Fibroblast of lung (primary cell): ENCODE measurements around the gene NAA15. TPM values are rescaled to one million over a fixed set of nuclear protein-coding genes. Genes with fewer than 3 reads are reported as not detected.

Experiments
- DNase-seq, 2 donors: peaks; one replicate each; pipeline versions ENCODE4 v3.0.0 to v3.0.0-alpha.2; 2010; ENCODE audit warnings: low read depth in 2 of 2
- H2AFZ ChIP-seq: 2 replicates; pipeline ENCODE4 v1.5.1; 2012; ENCODE audit warnings: low read length, control low read depth, inconsistent platforms
- H3K27ac ChIP-seq: 2 replicates; pipeline ENCODE4 v1.5.1; 2011; ENCODE audit warnings: low read length, control low read depth; ENCODE audit not compliant: insufficient read depth
- H3K27me3 ChIP-seq: 2 replicates; pipeline ENCODE4 v1.5.1; 2011; ENCODE audit warnings: mild to moderate bottlenecking, low read length; ENCODE audit not compliant: control insufficient read depth, insufficient read depth
- H3K36me3 ChIP-seq: 2 replicates; pipeline ENCODE4 v1.5.1; 2011; ENCODE audit warnings: low read length; ENCODE audit not compliant: control insufficient read depth, insufficient read depth
- H3K4me1 ChIP-seq: 2 replicates; pipeline ENCODE4 v1.5.1; 2011; ENCODE audit warnings: low read length; ENCODE audit not compliant: control insufficient read depth, insufficient read depth; ENCODE audit errors: extremely low read depth
- H3K4me2 ChIP-seq: 2 replicates; pipeline ENCODE4 v1.5.1; 2011; ENCODE audit warnings: low read length, control low read depth; ENCODE audit not compliant: insufficient read depth; ENCODE audit errors: extremely low read depth
- H3K4me3 ChIP-seq, 4 experiments: fragments of 200-600 bp in 1 of 4; sonication (generic) in 1 of 4; replicated peaks in 1 of 4; 2 replicates each; pipeline ENCODE4 v1.5.1; 2011 to 2016; ENCODE audit warnings: low read length in 4 of 4, low read depth in 3 of 4, mild to moderate bottlenecking in 3 of 4, control low read depth in 2 of 4, inconsistent platforms in 1 of 4, mixed read lengths in 1 of 4; ENCODE audit not compliant: insufficient read depth in 1 of 4; ENCODE audit errors: control extremely low read depth in 1 of 4
- H3K79me2 ChIP-seq: 2 replicates; pipeline ENCODE4 v1.5.1; 2012; ENCODE audit warnings: mild to moderate bottlenecking, low read length, inconsistent platforms; ENCODE audit not compliant: control insufficient read depth, insufficient read depth
- H3K9ac ChIP-seq: 2 replicates; pipeline ENCODE4 v1.5.1; 2011; ENCODE audit warnings: mild to moderate bottlenecking, low read length, control low read depth; ENCODE audit not compliant: insufficient read depth
- H3K9me3 ChIP-seq: 2 replicates; pipeline ENCODE4 v1.5.1; 2012; ENCODE audit warnings: low read depth, low read length; ENCODE audit not compliant: control insufficient read depth, insufficient read depth
- H4K20me1 ChIP-seq: 2 replicates; pipeline ENCODE4 v1.5.1; 2011; ENCODE audit warnings: low read length; ENCODE audit not compliant: control insufficient read depth, insufficient read depth; ENCODE audit errors: extremely low read depth
- CTCF ChIP-seq, 2 donors: IDR thresholded peaks in 1 of 2; conservative IDR thresholded peaks in 1 of 2; 1 replicate in 1 of 2; 2 replicates in 1 of 2; pipeline ENCODE4 v1.5.1; 2011 to 2012; ENCODE audit warnings: low read length in 2 of 2, control low read depth in 1 of 2, inconsistent platforms in 1 of 2, low read depth in 1 of 2, mild to moderate bottlenecking in 1 of 2
- EZH2 ChIP-seq: IDR thresholded peaks from 2 replicates; pipeline ENCODE4 v1.5.1; 2012; ENCODE audit warnings: low read length, control low read depth, mild to moderate bottlenecking; ENCODE audit errors: missing control alignments
- polyA plus RNA-seq, 2 donors: library from polyadenylated mRNA; depleted of rRNA in 1 of 2; stranded (reverse) in 1 of 2; unstranded in 1 of 2; fragments of >200 nt; gene quantifications; 2 replicates each; pipeline ENCODE4 v1.2.1, GENCODE V29; 2011 to 2012; ENCODE audit warnings: missing spikeins in 1 of 2
- total RNA-seq: library from RNA; depleted of rRNA; stranded (reverse); fragments of >200 nt; gene quantifications from 2 replicates; pipeline ENCODE4 v1.2.1, GENCODE V29; 2014

The NAA15 gene
- total and polyA plus RNA-seq, 2 donors (not counting 1 experiment from before 2014, with no cell fraction given) = 25.4 to 28.9 TPM

DNA sequence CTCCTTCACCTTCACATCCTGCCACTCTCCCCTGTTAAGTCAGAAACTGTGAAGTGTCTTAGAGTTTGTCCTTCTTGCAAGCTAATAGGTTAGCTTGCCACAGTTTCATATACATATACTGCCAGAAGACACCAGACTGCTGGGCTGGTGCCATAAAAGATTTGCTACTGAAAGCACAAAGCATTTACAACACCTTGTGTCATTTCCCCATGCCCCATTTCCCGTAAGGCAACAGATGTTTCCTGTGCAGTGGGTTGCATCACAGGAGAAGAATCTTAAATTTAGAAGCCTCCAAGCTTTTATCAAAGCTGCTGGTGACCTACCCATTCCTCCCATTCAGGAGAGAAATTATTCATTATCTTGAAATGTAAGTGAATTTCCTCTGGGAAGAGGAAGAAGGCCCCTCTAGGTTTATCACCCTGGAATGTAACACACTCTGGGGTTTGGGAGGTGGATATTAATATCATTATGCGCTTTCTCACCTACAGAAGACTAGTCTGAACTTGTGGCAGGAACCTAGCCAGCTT lies 118.1 kb downstream of the NAA15 start:
- no peak overlapping the region for H3K9ac ChIP-seq
- H3K4me1 ChIP-seq = no peaks in the 10 kb centered on the region
- peak; percentile 62 to 95 for DNase-seq

DNA sequence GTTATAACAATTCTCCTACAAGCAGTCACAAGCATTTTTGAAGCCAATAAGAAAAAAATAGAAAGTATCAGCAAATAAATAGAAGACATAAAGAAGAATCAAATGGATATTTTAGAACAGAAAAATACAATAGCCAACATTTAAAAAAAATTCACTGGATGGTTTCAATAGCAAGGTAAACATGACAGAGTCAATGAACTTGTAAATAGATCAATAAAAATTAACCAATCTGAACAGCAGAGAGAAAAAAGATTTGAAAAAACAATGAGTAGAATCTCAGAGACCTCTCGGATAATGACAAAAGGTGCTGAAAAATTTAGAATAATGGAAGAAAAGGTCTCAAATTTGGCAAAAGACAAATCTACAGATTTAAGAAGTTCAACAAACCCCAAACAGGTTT lies 119.3 kb downstream of the NAA15 start:
- DNase-seq = no peak
- Histone ChIP-seq H3K4me3 (no peak overlapping the region), H3K4me1 (no peaks in the 10 kb centered on the region), H3K4me2 (no peak overlapping the region), H3K79me2 (no peaks in the 10 kb centered on the region), H3K27ac (no peak overlapping the region), H3K27me3 (no peaks in the 10 kb centered on the region), H3K9ac (no peak overlapping the region), H2AFZ (no peak overlapping the region), H3K9me3 (no peaks in the 10 kb centered on the region), H4K20me1 (no peaks in the 10 kb centered on the region), H3K36me3 (no peaks in the 10 kb centered on the region)
- TF ChIP-seq CTCF (conservative IDR thresholded peaks at IDR 0.05 in 1 of 2, IDR thresholded peaks at IDR 0.05 in 1 of 2; ENCODE audit: low read depth in 1 of 2, low read length in 2 of 2) = no peak
- no peak for TF ChIP-seq EZH2

More for the DNA sequence above, 118.1 kb downstream of the NAA15 start:
- Histone ChIP-seq H3K4me3 (no peak overlapping the region), H4K20me1 (no peaks in the 10 kb centered on the region), H3K4me2 (no peak overlapping the region), H3K36me3 (no peaks in the 10 kb centered on the region), H2AFZ (no peak overlapping the region), H3K27ac (no peak overlapping the region), H3K27me3 (no peaks in the 10 kb centered on the region), H3K79me2 (no peaks in the 10 kb centered on the region), H3K9me3 (no peaks in the 10 kb centered on the region)
- no peak for TF ChIP-seq EZH2
- no peak for TF ChIP-seq CTCF (conservative IDR thresholded peaks at IDR 0.05 in 1 of 2, IDR thresholded peaks at IDR 0.05 in 1 of 2; ENCODE audit: low read depth in 1 of 2, low read length in 2 of 2)

DNA sequence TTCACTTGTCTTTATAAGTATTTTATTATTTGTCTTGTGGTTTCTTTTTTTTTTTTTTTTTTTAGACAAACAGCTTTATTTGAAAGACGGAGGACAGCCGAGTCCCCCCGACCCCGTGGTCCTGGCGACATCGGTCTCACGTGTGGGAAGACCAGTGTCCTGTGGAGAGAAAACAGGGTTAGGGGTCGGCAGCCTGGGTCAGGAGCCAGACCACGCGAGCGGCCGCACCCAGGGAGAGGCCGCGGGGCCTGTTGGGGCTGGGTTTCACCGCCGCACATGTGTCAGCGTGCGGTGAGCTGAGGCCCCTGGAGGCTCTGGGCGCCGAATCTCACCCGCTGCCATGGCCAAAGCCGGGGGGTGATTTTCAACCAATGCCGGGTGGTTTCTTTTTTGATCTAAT lies 134.8 kb downstream of the NAA15 start:
- Histone ChIP-seq H2AFZ (no peak overlapping the region), H3K4me2 (no peak overlapping the region), H3K4me3 (no peak overlapping the region), H3K27ac (no peak overlapping the region), H4K20me1 (no peaks in the 10 kb centered on the region), H3K36me3 (no peaks in the 10 kb centered on the region), H3K27me3 (no peaks in the 10 kb centered on the region), H3K4me1 (no peaks in the 10 kb centered on the region), H3K9ac (no peak overlapping the region), H3K9me3 (no peaks in the 10 kb centered on the region), H3K79me2 (no peaks in the 10 kb centered on the region)
- no peak for DNase-seq
- TF ChIP-seq CTCF (conservative IDR thresholded peaks at IDR 0.05 in 1 of 2, IDR thresholded peaks at IDR 0.05 in 1 of 2; ENCODE audit: low read depth in 1 of 2, low read length in 2 of 2) (no peak), EZH2 (no peak)
